Occipital lobe (tissue), 3 donors: Measurements from ENCODE around the gene FILIP1. TPM values are rescaled to one million over a fixed set of nuclear protein-coding genes. Genes with fewer than 3 reads are reported as not detected.

Experiments
- DNase-seq: peaks from one replicate; lab custom pipeline; 2025; lab: John Stamatoyannopoulos, UW
- small RNA-seq: library from RNA; depleted of rRNA; stranded (forward); fragments of <200 nt; gene quantifications from one replicate; pipeline ENCODE3, GENCODE V24; 2014
- total RNA-seq: library from RNA; depleted of rRNA; stranded (reverse); fragments of >200 nt; gene quantifications from one replicate; pipeline ENCODE4 v1.2.3, GENCODE V29; 2014

Gene FILIP1
- total RNA-seq, 1 donor from 2014 or later: 4.5 TPM

DNA sequence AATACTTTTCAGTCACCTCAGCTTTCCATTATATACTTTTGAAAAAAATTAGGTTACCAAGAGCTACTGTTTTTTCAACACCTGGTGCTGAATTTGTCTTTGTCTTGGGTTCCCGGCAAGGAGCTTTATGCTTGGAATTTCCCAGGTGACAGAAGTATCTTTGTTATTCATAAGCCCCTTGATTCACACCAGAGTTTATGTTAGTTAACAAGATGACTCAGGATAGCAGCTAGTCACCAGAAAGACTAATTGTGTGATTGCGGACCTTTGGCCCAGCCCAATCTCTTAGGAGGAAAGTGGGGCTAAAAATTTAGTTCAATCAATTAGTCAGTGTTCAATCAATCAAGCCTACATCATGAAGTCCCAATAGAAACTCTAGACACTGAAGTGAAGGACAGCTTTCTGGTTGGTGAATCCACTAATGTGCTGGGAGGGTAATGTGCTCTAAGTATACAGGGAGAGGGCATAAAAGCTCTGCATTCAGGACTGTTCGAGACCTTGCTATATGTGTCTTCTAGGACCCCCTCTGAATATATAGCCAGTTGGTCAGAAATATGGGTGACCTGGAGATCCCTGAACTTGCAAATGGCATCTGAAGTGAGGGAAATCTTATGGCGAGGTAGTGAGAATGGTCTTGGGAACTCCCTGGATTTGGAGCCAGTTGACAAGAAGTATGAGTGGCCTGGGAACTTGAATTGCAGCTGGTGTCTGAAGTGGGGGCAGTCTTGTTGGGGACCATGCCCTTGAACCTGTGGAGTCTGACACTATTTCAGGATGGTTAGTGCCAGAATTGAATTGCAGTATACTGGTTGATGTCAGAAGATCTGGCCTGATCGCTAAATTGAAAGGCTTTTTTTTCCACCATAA is 225.2 kb downstream of the FILIP1 start:
- DNase-seq: no peak

DNA sequence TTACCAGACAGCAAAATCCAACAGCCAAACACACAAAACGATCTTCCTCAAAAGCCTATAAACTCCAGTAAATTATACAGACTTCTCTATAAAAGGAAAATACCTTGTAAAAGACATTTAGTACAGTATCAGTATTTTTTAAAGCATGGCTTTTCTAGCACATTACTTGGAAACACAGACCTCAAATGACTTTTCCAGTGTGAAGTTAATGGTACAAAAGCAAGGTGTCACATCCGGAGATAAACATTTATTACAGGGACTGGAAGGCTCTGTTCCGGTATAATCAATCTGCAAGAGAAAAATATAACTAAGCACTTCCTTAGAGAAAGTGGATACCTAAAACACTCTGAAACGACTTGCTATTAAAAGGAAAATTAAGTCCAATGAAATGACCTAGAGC is 226.1 kb downstream of the FILIP1 start:
- DNase-seq: no peak

GRCh38 chr6:75266716-75267291 is 226.8 kb downstream of the FILIP1 start:
- DNase-seq: no peak

- no peak for DNase-seq
Measured at GRCh38 chr6:75263401-75263750, 230.2 kb downstream of the FILIP1 start.

DNA sequence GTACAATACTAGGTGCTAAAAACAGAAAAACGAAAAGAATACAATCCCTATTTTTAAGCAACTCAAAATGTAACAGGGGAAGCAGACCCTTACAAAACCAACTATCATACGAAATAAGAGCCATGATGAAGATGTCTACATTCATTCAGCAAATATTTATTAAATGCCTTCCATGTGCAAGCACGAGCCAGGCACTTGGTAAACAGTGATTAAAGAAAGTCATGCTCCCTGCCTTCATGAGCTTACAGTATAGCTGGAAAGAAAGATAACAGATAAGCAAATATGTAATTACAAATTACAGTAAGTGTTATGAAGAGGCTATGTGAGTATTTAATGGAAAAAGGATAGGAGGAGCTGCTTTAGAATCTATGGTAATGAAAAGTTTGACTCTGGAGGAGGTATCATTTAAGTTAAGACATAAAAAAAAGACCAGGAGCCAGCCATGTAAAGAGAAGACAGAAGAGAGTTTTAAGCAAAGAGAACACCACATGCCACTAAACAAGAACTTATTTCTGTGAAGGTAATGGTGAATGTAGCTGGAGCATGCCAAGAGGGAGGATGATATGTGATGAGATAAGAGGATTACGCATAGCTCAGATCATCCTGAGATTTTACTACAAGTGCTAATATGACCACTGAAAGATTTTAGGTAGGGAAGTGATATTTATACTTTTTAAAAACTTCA is 230.7 kb downstream of the FILIP1 start:
- DNase-seq: no peak

GRCh38 chr6:75261299-75261698 is 232.3 kb downstream of the FILIP1 start:
- no peak for DNase-seq

DNA sequence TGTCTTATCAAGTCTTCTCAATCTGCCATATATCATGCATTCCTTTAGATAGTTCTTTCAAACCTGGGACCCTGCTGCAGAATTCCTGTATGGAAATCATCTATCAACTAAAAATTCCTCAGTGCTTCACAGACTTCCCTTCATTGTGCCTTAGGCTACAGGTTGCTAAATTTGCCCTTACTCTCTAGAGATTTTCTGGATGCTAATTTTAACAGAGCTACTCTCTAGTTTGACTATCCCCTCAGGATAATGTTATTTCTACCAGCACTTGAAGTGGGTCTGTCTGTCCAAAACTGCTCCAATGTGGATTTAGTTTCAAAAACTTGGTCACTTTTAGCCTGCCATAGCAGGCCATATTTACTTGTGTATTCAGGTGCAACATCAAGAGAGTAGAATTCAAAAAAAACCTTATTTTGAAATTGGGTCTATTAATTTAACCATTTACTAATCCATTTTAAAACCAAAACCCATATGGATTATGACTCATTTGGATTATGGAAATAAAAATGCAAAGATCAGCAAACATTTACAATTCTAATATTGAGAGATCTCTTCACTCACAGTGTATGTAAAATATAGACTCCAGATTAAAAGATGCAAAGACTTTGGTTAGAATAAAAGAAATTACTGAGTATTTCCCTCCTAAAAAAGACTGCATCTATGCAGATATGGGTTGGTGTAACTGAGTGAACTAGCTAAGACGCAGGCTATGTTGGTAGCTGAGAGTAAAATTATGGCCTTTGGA is 236.1 kb downstream of the FILIP1 start:
- no peak for DNase-seq

GRCh38 chr6:75250552-75250951 is 243.0 kb downstream of the FILIP1 start:
- no peak for DNase-seq

GRCh38 chr6:75249837-75250236 is 243.8 kb downstream of the FILIP1 start:
- DNase-seq: no peak

DNA sequence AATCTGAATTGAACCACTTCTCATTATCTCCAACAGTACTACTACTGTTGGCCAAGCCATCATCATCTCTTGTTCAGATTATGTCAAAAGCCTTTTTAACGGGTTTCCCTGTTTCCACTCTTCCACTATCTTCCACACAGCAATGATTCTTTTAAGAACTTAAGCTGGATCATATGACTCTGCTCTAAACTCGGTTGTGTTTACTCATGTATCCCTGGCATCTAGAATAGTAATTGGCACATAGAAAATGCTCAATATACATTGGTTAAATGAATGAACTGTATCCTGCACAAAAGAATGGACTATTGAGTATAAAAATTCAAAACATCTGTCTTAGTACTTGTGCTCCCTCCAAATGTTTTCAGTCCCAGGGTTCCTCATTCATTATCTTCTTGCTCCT is 247.2 kb downstream of the FILIP1 start:
- no peak for DNase-seq

DNA sequence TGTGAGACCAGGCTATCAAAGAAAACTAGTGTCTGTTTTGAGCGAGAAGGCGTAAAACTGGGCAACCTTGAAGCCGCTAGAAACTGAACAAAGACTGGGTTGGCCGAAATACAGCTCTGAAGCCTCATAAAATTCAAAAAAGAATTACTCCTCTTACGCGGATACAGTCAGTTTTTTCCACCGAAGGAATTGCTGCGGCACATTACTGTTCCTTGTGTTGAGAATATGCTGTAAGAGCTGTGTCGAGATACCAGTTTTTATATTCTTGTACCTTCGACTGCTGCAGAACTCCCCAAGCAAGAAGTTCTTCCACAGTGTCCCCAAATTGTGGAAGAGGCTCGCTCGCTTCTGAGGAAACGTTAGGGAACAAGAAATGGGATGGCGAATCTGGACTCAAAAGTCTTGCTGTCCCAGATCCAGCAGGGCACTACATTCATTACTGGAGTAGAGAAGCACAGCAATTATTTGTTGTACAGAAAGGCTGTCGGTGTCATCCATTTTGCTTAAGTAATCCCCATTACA is 249.5 kb downstream of the FILIP1 start:
- DNase-seq: no peak

GRCh38 chr6:75243333-75244062 is 250.1 kb downstream of the FILIP1 start, which contains the start of gene COX7A2:
COX7A2 (minus strand) TSS chr6:75243801; CDS start chr6:75243734, 67 bp downstream.
- DNase-seq: peak; percentile 92

Small RNA genes within 50 kb of the gene (small RNA-seq; reads per million reads assigned to genes)
- not detected for gene MIR4463
- gene RF00012: 0.12 reads per million
- gene RNU1-34P: 0.12 reads per million

Other genes with a start within 250 kb of the FILIP1 start
- 129 TPM for gene COX7A2, start 250.0 kb downstream of the FILIP1 start, total RNA-seq
- gene TMEM30A, start 209.0 kb downstream of the FILIP1 start, total RNA-seq: 166 TPM
- 353 TPM for gene SENP6, start 108.1 kb upstream of the FILIP1 start, total RNA-seq